HCT116 (cell line): Measurements from ENCODE around the gene FGD3. TPM values are rescaled to one million over a fixed set of nuclear protein-coding genes. Genes with fewer than 3 reads are reported as not detected.

Source experiments
- ATAC-seq: fragments of 200-7000 bp; cut with Tn5 transposase; 2 replicates; pipeline ENCODE4 v1.9.1; 2020; ENCODE audit warnings: mild to moderate bottlenecking, moderate library complexity
- BruUV-seq: library from RNA; stranded (reverse); fragments of 400-500 nt; replicated peaks from 2 replicates; lab custom pipeline; 2021; lab: Mats Ljungman, UMichigan
- CTCF ChIA-PET: fragments of 300-600 bp; sonication (Branson Sonifier 250); formaldehyde crosslinking; loops from one replicate; lab custom pipeline; 2021; ENCODE audit warnings: antibody characterized with exemption; lab: Charles Lee
- POLR2A ChIA-PET: fragments of 300-600, 350-600 bp; sonication (Branson Sonifier 250); formaldehyde crosslinking; loops from one replicate; lab custom pipeline; 2021; ENCODE audit warnings: antibody characterized with exemption; lab: Charles Lee
- RAD21 ChIA-PET, 2 experiments: fragments of 300-600 bp; sonication (Branson Sonifier 250); formaldehyde crosslinking; loops; one replicate each; lab custom pipeline; 2023; ENCODE audit warnings: low total read pairs in 2 of 2; ENCODE audit not compliant: uncharacterized antibody in 2 of 2, unreplicated experiment in 2 of 2, low non-redundant PET in 1 of 2; lab: Charles Lee
- DNase-seq: peaks from one replicate; pipeline ENCODE4 v3.0.0-alpha.2; 2010; ENCODE audit warnings: low read depth, low spot score
- H2AFZ ChIP-seq: fragments of 200-600 bp; shearing (Covaris generic), sonication (generic); 2 replicates; pipeline ENCODE4 v1.6.1; 2017; ENCODE audit warnings: low read depth, mixed run types, mixed read lengths, antibody characterized with exemption, low read length; ENCODE audit not compliant: poor library complexity, severe bottlenecking
- H3K27ac ChIP-seq: 2 replicates; pipeline ENCODE4 v1.5.1; 2012; ENCODE audit warnings: low read depth, low read length
- H3K27me3 ChIP-seq: fragments of 200-600 bp; sonication (generic); 2 replicates; pipeline ENCODE4 v1.6.1; 2016; ENCODE audit warnings: mixed run types, low read length, mixed read lengths; ENCODE audit not compliant: insufficient read depth
- H3K36me3 ChIP-seq, 2 experiments: fragments of 200-500 bp in 1 of 2; fragments of 200-600 bp in 1 of 2; sonication (Bioruptor generic) in 1 of 2; sonication (generic) in 1 of 2; 2 replicates each; pipeline versions ENCODE4 v1.5.1 to v1.6.1; 2014 to 2016; ENCODE audit warnings: low read length in 2 of 2, inconsistent platforms in 1 of 2, mixed read lengths in 1 of 2, mixed run types in 1 of 2; ENCODE audit not compliant: insufficient read depth in 2 of 2, control insufficient read depth in 1 of 2
- H3K4me1 ChIP-seq, 2 experiments: fragments of 200-600 bp in 1 of 2; sonication (generic) in 1 of 2; 2 replicates each; pipeline versions ENCODE4 v1.5.1 to v1.6.1; 2012 to 2017; ENCODE audit warnings: low read length in 2 of 2, inconsistent platforms in 1 of 2, mild to moderate bottlenecking in 1 of 2, mixed read lengths in 1 of 2, mixed run types in 1 of 2, moderate library complexity in 1 of 2; ENCODE audit not compliant: insufficient read depth in 2 of 2, control insufficient read depth in 1 of 2
- H3K4me2 ChIP-seq: fragments of 200-600 bp; sonication (generic); 2 replicates; pipeline ENCODE4 v1.6.1; 2017; ENCODE audit warnings: mixed run types, low read length, mixed read lengths
- H3K4me3 ChIP-seq, 2 experiments: fragments of 200-600 bp in 1 of 2; sonication (generic) in 1 of 2; replicated peaks in 1 of 2; 2 replicates each; pipeline ENCODE4 v1.5.1; 2011 to 2016; ENCODE audit warnings: low read length in 2 of 2, control low read depth in 1 of 2, low read depth in 1 of 2, mild to moderate bottlenecking in 1 of 2, mixed read lengths in 1 of 2, mixed run types in 1 of 2
- H3K79me2 ChIP-seq: fragments of 200-600 bp; sonication (generic); 2 replicates; pipeline ENCODE4 v1.6.1; 2017; ENCODE audit warnings: mild to moderate bottlenecking, mixed run types, low read length, moderate library complexity, mixed read lengths; ENCODE audit not compliant: insufficient read depth
- H3K9ac ChIP-seq: fragments of 200-600 bp; sonication (generic); 2 replicates; pipeline ENCODE4 v1.6.1; 2016; ENCODE audit warnings: low read length, mixed read lengths
- H3K9me2 ChIP-seq: fragments of 200-600 bp; sonication (generic), shearing (Covaris generic); 2 replicates; pipeline ENCODE4 v1.6.1; 2017; ENCODE audit warnings: mixed run types, mild to moderate bottlenecking, moderate library complexity; ENCODE audit not compliant: insufficient read depth
- H3K9me3 ChIP-seq, 2 experiments: fragments of 200-500 bp in 1 of 2; fragments of 200-600 bp in 1 of 2; sonication (Bioruptor generic) in 1 of 2; sonication (generic) in 1 of 2; 2 replicates each; pipeline ENCODE4 v1.6.1; 2014 to 2017; ENCODE audit warnings: low read length in 2 of 2, mixed read lengths in 2 of 2, inconsistent platforms in 1 of 2, low read depth in 1 of 2, mild to moderate bottlenecking in 1 of 2, mixed run types in 1 of 2, moderate library complexity in 1 of 2; ENCODE audit not compliant: control insufficient read depth in 1 of 2, insufficient read depth in 1 of 2
- H4K20me1 ChIP-seq: fragments of 200-600 bp; sonication (generic), shearing (Covaris generic); 2 replicates; pipeline ENCODE4 v1.6.1; 2017; ENCODE audit warnings: mixed run types, mild to moderate bottlenecking, moderate library complexity; ENCODE audit not compliant: insufficient read depth
- CBX3 ChIP-seq: IDR thresholded peaks from 2 replicates; pipeline ENCODE4 v1.6.1; 2012; ENCODE audit warnings: low read depth
- JUND ChIP-seq: IDR thresholded peaks from 2 replicates; pipeline ENCODE4 v1.6.1; 2012
- RAD21 ChIP-seq: IDR thresholded peaks from 2 replicates; pipeline ENCODE4 v1.6.1; 2012; ENCODE audit warnings: low read depth, mild to moderate bottlenecking
- SP1 ChIP-seq: IDR thresholded peaks from 2 replicates; pipeline ENCODE4 v1.6.1; 2012; ENCODE audit warnings: low read depth
- TCF7L2 ChIP-seq: IDR thresholded peaks from 2 replicates; pipeline ENCODE4 v1.7.0; 2011; ENCODE audit warnings: borderline replicate concordance, inconsistent platforms; ENCODE audit not compliant: insufficient read depth, insufficient read length; ENCODE audit errors: extremely low read depth
- ZNF274 ChIP-seq: fragments of 200-500 bp; sonication (Bioruptor generic); IDR thresholded peaks from 2 replicates; pipeline ENCODE4 v1.6.1; 2014; ENCODE audit warnings: mild to moderate bottlenecking, low read depth, low read length, inconsistent platforms
- intact Hi-C: fragments of 100-400 bp; cut with micrococcal nuclease; formaldehyde crosslinking; loops from 2 replicates; pipeline ENCODE4 v1.10.0; 2022
- total RNA-seq: library from RNA; stranded (reverse); gene quantifications from one replicate; pipeline ENCODE4 v1.2.1, GENCODE V29; 2021; ENCODE audit not compliant: unreplicated experiment
- TF ChIP-seq, protein P1 (sequence below): IDR thresholded peaks from 2 replicates; pipeline ENCODE4 v1.6.1; 2012; ENCODE audit warnings: low read depth
- TF ChIP-seq, protein P2 (sequence below), 3 experiments: fragments of 200-600 bp in 1 of 3; sonication (generic) in 1 of 3; IDR thresholded peaks in 2 of 3; conservative IDR thresholded peaks in 1 of 3; 2 replicates each; pipeline ENCODE4 v1.5.1; 2012 to 2017; ENCODE audit warnings: low read depth in 2 of 3, low read length in 2 of 3, antibody characterized with exemption in 1 of 3, borderline replicate concordance in 1 of 3, control low read depth in 1 of 3, mild to moderate bottlenecking in 1 of 3, mixed read lengths in 1 of 3, mixed run types in 1 of 3, moderate library complexity in 1 of 3; ENCODE audit not compliant: insufficient read depth in 1 of 3
- TF ChIP-seq, protein P3 (sequence below): IDR thresholded peaks from 2 replicates; pipeline ENCODE4 v1.6.1; 2012

FGD3 gene
- total RNA-seq, 1 experiment from 2014 or later, result 3.3 TPM

- TF ChIP-seq, protein P1, sequence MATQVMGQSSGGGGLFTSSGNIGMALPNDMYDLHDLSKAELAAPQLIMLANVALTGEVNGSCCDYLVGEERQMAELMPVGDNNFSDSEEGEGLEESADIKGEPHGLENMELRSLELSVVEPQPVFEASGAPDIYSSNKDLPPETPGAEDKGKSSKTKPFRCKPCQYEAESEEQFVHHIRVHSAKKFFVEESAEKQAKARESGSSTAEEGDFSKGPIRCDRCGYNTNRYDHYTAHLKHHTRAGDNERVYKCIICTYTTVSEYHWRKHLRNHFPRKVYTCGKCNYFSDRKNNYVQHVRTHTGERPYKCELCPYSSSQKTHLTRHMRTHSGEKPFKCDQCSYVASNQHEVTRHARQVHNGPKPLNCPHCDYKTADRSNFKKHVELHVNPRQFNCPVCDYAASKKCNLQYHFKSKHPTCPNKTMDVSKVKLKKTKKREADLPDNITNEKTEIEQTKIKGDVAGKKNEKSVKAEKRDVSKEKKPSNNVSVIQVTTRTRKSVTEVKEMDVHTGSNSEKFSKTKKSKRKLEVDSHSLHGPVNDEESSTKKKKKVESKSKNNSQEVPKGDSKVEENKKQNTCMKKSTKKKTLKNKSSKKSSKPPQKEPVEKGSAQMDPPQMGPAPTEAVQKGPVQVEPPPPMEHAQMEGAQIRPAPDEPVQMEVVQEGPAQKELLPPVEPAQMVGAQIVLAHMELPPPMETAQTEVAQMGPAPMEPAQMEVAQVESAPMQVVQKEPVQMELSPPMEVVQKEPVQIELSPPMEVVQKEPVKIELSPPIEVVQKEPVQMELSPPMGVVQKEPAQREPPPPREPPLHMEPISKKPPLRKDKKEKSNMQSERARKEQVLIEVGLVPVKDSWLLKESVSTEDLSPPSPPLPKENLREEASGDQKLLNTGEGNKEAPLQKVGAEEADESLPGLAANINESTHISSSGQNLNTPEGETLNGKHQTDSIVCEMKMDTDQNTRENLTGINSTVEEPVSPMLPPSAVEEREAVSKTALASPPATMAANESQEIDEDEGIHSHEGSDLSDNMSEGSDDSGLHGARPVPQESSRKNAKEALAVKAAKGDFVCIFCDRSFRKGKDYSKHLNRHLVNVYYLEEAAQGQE, result no peak
- TF ChIP-seq SP1 (no peak), TCF7L2 (no peak), RAD21 (no peak), ZNF274 (no peak)
- TF ChIP-seq, protein P2, sequence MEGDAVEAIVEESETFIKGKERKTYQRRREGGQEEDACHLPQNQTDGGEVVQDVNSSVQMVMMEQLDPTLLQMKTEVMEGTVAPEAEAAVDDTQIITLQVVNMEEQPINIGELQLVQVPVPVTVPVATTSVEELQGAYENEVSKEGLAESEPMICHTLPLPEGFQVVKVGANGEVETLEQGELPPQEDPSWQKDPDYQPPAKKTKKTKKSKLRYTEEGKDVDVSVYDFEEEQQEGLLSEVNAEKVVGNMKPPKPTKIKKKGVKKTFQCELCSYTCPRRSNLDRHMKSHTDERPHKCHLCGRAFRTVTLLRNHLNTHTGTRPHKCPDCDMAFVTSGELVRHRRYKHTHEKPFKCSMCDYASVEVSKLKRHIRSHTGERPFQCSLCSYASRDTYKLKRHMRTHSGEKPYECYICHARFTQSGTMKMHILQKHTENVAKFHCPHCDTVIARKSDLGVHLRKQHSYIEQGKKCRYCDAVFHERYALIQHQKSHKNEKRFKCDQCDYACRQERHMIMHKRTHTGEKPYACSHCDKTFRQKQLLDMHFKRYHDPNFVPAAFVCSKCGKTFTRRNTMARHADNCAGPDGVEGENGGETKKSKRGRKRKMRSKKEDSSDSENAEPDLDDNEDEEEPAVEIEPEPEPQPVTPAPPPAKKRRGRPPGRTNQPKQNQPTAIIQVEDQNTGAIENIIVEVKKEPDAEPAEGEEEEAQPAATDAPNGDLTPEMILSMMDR (IDR thresholded peaks at IDR 0.05 in 2 of 3, conservative IDR thresholded peaks at IDR 0.05 in 1 of 3; ENCODE audit: borderline replicate concordance in 1 of 3, insufficient read depth in 1 of 3, low read depth in 2 of 3, low read length in 2 of 3), result no peak
- TF ChIP-seq, protein P3, sequence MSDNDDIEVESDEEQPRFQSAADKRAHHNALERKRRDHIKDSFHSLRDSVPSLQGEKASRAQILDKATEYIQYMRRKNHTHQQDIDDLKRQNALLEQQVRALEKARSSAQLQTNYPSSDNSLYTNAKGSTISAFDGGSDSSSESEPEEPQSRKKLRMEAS, result no peak
Measured at GRCh38 chr9:92944921-92945320, 2.4 kb upstream of the FGD3 start (continued).

- H2AFZ ChIP-seq, result no peak overlapping the region
- RAD21 ChIA-PET, result no interaction called here
- POLR2A ChIA-PET, result no interaction called here
- no peaks in the 10 kb centered on the region for H3K79me2 ChIP-seq
- H3K4me2 ChIP-seq, result no peak overlapping the region
- TF ChIP-seq, protein P2 (IDR thresholded peaks at IDR 0.05 in 2 of 3, conservative IDR thresholded peaks at IDR 0.05 in 1 of 3; ENCODE audit: borderline replicate concordance in 1 of 3, insufficient read depth in 1 of 3, low read depth in 2 of 3, low read length in 2 of 3), result no peak
- TF ChIP-seq TCF7L2 (no peak), ZNF274 (no peak), JUND (no peak), SP1 (no peak), CBX3 (no peak)
- no peaks in the 10 kb centered on the region for H3K9me2 ChIP-seq
- H3K9ac ChIP-seq, result no peak overlapping the region
- no peaks in the 10 kb centered on the region for H3K9me3 ChIP-seq
- H3K4me3 ChIP-seq, result no peak overlapping the region
- CTCF ChIA-PET, result no interaction called here
- intact Hi-C loops, result no loop called here
- no TSS peak for BruUV-seq
- H3K27ac ChIP-seq, result no peak overlapping the region
- ATAC-seq (no peak), DNase-seq (no peak)
- H3K4me1 ChIP-seq, result no peaks in the 10 kb centered on the region
- H3K36me3 ChIP-seq, result no peaks in the 10 kb centered on the region
- no peaks in the 10 kb centered on the region for H4K20me1 ChIP-seq
- H3K27me3 ChIP-seq, result no peaks in the 10 kb centered on the region
Measured at GRCh38 chr9:92945796-92946195, 1.5 kb upstream of the FGD3 start.
